ENCODE data around the gene ANAPC4.

DNA sequence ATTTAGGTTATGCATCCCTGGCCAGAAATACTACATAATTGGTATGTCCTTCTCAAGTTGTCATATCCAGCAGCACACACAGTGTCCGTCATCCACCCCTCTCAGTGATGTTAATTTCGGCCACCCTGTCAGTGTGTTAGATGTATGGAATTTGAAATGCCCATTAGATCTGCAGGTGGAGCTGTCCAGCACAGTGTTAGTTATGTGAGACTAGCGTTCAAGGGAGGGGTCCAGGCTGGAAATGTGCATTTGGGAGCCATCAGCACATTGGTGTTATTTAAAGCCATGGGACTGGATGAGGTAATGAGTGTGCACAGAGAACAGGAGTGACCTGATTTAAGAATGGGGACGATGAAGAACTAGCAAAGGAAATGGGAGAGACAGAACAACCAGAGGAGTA lies 22.4 kb downstream of the ANAPC4 start:
- TF ChIP-seq, protein P1, sequence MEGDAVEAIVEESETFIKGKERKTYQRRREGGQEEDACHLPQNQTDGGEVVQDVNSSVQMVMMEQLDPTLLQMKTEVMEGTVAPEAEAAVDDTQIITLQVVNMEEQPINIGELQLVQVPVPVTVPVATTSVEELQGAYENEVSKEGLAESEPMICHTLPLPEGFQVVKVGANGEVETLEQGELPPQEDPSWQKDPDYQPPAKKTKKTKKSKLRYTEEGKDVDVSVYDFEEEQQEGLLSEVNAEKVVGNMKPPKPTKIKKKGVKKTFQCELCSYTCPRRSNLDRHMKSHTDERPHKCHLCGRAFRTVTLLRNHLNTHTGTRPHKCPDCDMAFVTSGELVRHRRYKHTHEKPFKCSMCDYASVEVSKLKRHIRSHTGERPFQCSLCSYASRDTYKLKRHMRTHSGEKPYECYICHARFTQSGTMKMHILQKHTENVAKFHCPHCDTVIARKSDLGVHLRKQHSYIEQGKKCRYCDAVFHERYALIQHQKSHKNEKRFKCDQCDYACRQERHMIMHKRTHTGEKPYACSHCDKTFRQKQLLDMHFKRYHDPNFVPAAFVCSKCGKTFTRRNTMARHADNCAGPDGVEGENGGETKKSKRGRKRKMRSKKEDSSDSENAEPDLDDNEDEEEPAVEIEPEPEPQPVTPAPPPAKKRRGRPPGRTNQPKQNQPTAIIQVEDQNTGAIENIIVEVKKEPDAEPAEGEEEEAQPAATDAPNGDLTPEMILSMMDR (IDR thresholded peaks at IDR 0.05 in 4 of 5, conservative IDR thresholded peaks at IDR 0.05 in 1 of 5) = no peak
- no peak for TF ChIP-seq POLR2A (IDR thresholded peaks at IDR 0.05)

Measured in gastrocnemius medialis (tissue), 4 donors.